ENCODE data around the gene SRPK2.
"Not testable (repeated sequence)": the region's sequence is repeated elsewhere in the genome, so short reads cannot be mapped to it uniquely, and the experiment has no call there.

Gene SRPK2

DNA sequence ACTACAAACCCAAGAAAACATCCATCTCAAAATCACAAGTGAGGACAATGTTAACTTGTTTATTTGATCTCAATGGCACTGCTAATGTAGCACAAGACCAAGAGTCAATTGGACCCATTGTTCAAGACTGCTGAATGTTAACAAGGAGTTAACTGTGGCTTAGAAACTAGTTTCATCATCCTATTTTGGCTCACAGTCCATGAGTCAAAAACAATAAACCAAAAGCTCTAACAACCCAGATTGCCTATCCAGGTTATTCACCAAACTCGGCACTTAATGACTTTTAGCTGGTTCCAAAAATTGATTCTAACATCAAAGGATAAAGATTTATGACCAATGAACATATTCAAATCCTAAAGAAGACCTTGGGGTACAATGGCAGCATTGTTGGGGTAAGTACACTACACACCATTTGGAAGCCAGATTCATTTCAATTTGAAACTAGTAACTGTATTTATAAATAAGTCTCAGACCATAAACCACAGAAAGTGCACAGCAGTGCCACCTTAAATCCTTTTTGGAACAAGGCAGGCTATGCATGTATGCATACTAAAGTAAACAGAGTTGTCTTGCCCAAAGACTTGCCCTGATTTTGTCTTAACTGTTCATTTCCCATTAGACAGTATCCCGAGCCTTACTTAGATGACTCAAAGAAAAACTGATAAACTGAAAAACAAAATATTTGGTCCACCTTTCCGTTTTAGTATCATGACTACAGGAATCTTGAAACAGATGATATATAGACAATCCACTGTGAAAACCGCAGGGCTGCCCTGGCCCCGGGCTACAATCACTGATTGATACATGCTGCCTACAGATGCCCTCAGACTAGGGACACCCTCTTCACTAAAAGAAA is 84.5 kb downstream of the SRPK2 start:
- no peak for DNase-seq (ENCODE audit: low read depth)

GRCh38 chr7:105300587-105300986 is 88.1 kb downstream of the SRPK2 start:
- DNase-seq (ENCODE audit: low read depth) = not testable (repeated sequence)

DNA sequence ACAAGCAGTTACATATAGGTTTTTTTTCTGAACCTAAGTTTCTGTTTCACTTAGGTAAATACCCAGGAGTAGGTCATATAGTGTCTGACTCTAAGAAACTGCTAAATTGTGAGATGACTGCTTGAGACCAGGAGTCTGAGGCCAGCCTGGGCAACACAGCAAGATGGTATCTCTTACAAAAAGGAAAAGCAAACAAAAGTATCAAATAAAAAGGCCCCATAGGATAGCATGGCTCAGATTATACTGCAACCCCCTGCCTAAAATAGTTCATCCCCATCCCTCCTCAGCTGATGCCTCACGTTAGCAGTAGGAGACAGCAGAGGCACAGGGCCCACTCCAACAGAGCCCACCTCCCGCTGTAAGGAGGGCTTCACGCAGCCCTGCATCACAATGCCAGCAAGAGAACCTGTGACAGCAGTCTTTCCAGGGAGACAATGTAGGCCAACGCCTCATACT is 90.3 kb downstream of the SRPK2 start:
- DNase-seq (ENCODE audit: low read depth) = no peak

GRCh38 chr7:105297985-105298384 is 90.7 kb downstream of the SRPK2 start:
- no peak for DNase-seq (ENCODE audit: low read depth)

DNA sequence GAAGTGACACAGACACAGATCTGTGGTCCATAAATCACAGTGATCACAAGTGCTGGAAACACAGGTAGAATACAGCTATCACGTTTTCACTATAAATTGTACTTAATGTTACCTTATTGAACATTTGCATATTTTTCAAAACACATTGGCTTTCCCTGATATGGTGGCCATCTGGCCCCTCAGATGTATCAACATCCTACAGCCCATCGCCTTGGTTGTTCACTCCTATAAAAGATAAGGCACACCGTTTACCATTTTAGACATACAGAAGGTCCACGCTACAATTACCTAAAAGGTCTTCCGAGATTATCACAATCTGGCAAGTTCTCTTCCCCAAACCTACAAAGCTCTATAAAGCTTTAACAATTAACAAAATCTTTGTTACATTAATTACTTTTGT is 91.4 kb downstream of the SRPK2 start:
- no peak for DNase-seq (ENCODE audit: low read depth)

DNA sequence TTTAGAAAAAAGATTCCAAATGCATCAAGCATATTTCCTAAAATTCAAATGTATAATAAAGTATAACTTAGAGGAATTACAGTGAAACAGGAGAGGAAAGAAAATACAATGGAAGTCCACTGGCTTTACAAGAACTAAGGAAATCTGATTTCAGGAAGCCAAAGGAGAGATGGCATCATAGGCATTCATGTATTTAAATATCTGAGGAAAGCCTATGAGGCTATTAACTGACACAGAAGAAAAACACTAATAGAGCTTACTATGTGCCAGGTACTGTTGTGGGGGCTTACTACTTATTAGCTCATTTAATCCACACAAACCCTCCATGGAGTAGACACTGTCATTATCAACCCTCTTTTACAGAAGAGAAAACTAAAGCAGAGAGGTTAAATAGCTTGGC is 92.2 kb downstream of the SRPK2 start:
- DNase-seq (ENCODE audit: low read depth) = no peak

DNA sequence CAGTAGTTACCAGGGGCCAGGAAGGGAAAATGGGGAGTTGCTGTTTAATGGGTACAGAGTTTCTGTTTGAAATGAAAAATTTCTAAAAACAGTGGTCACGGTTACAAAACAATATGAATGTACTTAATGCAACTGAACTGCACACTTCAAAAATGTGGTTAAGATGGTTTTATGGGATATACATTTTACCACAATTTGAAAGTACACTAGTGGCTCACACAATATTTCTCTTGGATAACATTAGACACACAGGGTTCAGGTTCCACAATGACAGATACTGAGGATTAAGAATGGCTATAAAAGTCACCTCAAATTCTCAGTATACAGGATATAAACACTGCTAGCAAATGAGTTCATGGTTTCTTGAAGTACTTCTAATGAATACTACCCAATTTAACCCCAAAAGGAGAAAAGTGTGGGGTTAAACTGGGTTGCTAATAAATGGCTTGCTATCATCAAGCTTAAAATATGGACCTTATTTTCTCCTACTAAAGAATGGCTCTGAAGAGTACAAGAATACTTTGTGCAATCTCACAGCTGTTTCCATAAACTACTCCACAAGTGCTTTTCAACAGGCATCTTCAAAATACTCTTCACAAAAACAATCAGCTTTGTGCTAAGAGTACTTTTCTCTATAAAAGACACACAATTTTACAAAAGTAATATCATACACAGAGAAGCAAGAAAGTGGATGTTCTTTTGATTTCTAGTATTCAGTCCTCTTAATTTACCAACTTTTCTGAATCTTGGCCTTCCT is 92.9 kb downstream of the SRPK2 start:
- no peak for DNase-seq (ENCODE audit: low read depth)

DNA sequence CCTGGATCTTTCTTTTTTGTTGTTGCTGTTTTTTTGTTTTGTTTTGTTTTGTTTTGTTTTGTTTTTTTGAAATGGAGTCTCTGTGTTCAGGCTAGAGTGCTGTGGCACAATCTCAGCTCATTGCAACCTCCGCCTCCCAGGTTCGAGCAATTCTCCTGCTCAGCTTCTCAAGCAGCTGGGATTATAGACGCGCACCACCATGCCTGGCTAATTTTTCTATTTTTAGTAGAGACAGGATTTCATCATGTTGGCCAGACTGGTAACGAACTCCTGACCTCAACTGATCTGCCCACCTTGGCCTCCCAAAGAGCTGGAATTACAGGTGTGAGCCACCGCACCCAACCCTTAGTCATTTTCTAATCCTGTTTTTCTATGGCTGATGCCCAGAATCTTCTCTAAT is 94.2 kb downstream of the SRPK2 start:
- DNase-seq (ENCODE audit: low read depth) = not testable (repeated sequence)

GRCh38 chr7:105289704-105290103 is 99.0 kb downstream of the SRPK2 start:
- no peak for DNase-seq (ENCODE audit: low read depth)

GRCh38 chr7:105286441-105286840 is 102.3 kb downstream of the SRPK2 start:
- no peak for DNase-seq (ENCODE audit: low read depth)

DNA sequence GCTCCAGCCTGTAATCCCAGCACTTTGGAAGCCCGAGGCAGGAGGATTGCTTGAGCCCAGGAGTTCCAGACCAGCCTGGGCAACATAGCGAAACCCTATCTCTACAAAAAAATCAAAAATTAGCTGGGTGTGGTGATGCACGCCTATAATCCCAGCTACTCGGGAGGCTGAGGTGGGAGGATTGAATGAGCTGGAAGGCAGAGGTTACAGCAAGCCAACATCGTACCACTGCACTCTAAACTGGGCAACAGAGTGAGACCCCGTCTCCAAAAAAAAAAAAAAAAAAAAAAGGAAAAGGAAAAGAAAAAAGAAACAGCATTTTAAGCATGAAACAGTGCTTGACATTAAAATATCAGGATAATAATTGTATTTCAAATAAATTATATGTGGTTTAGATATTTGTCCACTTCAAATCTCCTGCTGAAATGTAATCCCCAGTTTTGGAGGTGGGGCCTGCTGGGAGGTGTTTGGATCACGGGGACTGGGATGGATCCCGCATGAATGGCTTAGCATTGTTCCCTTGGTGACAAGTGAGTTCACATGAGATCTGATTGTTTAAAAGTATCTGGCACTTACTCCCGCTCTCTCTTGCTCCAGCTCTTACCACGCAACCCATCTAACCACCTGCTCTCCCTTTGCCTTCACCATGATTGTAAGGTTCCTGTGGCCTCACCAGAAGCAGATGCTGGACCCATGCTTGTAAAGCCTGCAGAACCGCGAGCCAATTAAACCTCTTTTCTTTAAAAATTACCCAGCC is 103.4 kb downstream of the SRPK2 start:
- DNase-seq (ENCODE audit: low read depth) = no peak

GRCh38 chr7:105284014-105284413 is 104.7 kb downstream of the SRPK2 start:
- no peak for DNase-seq (ENCODE audit: low read depth)

DNA sequence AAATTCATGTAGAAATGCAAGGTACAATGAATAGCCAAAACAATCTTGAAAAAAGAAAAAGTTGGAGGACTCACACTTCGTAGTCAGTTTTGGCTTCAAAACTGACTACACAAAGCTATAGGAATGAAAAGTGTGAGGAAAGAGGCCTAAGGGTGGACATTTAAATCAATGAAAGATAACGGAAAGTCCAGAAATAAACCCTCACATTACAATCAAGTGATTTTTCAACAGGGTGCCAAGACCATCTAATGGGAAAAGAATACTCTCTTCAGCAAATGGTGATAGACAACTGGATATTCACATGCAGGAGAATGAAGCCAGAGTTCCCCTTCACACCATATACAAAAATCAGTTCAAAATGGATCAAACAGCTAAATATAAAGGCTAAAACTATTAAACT is 106.8 kb downstream of the SRPK2 start:
- DNase-seq (ENCODE audit: low read depth) = no peak

DNA sequence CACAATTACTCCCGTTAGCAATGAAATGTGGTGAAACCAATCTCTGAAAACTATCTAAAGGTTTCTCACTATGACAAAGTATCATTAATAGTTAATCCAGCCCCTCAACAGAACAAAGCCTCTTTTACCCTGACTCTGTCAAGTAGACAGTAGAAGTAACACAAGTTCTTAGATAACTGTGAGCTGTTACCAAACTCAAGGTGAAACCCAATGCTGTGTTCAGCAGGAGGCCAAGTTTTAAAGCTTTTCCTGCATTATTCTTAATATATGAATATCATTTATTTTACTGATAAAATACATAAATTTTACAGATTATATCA is 109.1 kb downstream of the SRPK2 start:
- no peak for DNase-seq (ENCODE audit: low read depth)

DNA sequence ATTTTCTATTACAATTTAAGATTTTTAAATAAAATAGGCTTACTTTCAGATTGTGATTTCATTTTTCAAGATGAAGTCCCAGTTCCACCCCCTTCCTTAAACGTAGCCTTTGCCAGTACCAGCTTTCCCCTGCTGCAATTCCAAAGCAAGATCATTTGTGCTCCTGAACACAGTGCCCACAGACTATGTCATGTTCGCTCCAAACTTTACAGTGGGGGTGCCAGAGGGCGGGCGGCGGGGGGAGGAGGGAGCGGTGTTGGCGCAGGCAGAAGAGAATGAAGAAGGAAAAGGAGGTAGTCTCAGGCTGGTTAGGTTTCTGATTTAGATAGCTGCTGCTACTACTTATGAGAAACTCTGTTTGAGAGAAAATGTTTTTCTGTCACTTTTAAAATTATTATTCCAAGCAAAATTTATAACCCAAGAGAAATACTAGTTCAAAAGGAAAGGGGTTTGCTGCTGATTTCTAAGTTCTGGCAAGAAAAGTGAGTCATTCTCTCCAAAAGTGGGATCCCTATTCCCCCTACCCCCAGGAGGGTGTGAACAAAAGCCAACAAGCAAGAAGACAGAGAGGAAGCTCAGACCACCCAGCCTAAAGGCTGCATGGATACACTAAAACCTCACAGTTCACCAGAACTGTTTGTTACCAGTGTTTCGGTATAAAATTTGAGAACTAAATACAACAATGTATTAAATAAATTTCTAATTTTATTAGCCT is 109.6 kb downstream of the SRPK2 start:
- DNase-seq (ENCODE audit: low read depth) = no peak

DNA sequence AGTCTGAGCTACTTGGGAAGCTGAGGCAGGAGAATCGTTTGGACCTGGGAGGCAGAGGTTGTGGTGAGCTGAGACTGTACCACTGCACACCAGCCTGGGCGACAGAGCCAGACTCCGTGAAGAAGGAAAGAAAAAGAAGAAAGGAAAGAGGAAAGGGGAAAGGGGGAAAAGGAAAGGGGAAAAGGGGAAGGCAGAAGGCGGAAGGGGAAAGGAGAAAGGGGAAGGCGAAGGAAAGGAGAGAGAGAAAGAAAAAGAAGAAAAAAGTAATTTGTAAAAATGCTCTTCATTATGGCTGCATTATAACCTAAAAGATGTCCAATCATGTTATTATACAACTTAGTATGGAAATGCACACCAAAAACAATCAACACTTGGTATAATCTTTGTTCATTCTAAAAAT is 110.2 kb downstream of the SRPK2 start:
- DNase-seq (ENCODE audit: low read depth) = no peak

GRCh38 chr7:105277341-105277740 is 111.4 kb downstream of the SRPK2 start:
- DNase-seq (ENCODE audit: low read depth) = no peak

DNA sequence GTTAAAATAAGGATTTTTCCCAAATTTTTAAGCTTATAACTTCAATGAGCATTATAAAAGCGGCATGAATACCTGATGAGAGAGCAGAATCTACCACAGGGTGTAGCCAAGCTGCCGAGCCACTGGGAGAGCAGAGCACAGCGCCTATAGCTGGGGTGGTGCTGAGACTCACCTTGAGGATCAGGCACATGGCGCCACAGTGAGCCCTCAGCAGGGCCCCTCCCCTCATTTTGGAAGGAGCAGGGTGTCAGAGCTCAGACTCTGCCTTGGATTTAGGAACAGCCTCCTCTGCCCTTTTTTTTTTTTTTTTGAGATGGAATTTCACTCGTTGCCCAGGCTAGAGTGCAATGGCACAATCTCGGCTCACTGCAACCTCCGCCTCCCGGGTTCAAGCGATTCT is 118.6 kb downstream of the SRPK2 start:
- no peak for DNase-seq (ENCODE audit: low read depth)

GRCh38 chr7:105269397-105269796 is 119.3 kb downstream of the SRPK2 start:
- DNase-seq (ENCODE audit: low read depth) = no peak

- no peak for DNase-seq (ENCODE audit: low read depth)
These were observed 120.0 kb downstream of the SRPK2 start for GRCh38 chr7:105268511-105269392.

- DNase-seq (ENCODE audit: low read depth) = no peak
These were observed 120.7 kb downstream of the SRPK2 start for GRCh38 chr7:105268056-105268455.
